Suprapubic skin (tissue), 4 donors: Measurements from ENCODE around the gene PPIF. TPM values are rescaled to one million over a fixed set of nuclear protein-coding genes. Genes with fewer than 3 reads are reported as not detected.

Source experiments
- DNase-seq, 2 donors: peaks; one replicate each; pipeline ENCODE4 v3.0.0-alpha.2; 2019; ENCODE audit warnings: low spot score in 2 of 2
- H3K27ac ChIP-seq: fragments of 200-600 bp; sonication (generic); one replicate; pipeline ENCODE4 v1.5.1; 2019
- H3K27me3 ChIP-seq: fragments of 200-600 bp; sonication (generic); one replicate; pipeline ENCODE4 v1.5.1; 2019
- H3K36me3 ChIP-seq: fragments of 200-600 bp; sonication (generic); one replicate; pipeline ENCODE4 v1.5.1; 2019
- H3K4me1 ChIP-seq: fragments of 200-600 bp; sonication (generic); one replicate; pipeline ENCODE4 v1.5.1; 2019
- H3K4me3 ChIP-seq: fragments of 200-600 bp; sonication (generic); one replicate; pipeline ENCODE4 v1.5.1; 2019; ENCODE audit warnings: mild to moderate bottlenecking
- H3K9me3 ChIP-seq: fragments of 200-600 bp; sonication (generic); one replicate; pipeline ENCODE4 v1.5.1; 2019
- EP300 ChIP-seq: sonication (generic); formaldehyde crosslinking; IDR thresholded peaks from one replicate; pipeline ENCODE4 v1.6.1; 2017; ENCODE audit warnings: antibody characterized with exemption
- POLR2A ChIP-seq, 2 donors: fragments of 450-650 bp; IDR thresholded peaks; one replicate each; pipeline ENCODE4 v1.6.1; 2017; ENCODE audit warnings: antibody characterized with exemption in 2 of 2, mild to moderate bottlenecking in 2 of 2, moderate library complexity in 2 of 2
- POLR2AphosphoS5 ChIP-seq, 3 donors: sonication (generic); formaldehyde crosslinking; IDR thresholded peaks; one replicate each; pipeline ENCODE4 v1.6.1; 2017; ENCODE audit warnings: antibody characterized with exemption in 3 of 3
- WGBS: methylation state at CpG from one replicate; pipeline ENCODE4 v1.1.5; 2018; 5-methylcytosine and 5-hydroxymethylcytosine counted together
- total RNA-seq, 4 donors: library from RNA; depleted of rRNA; stranded (reverse); fragments of >200 nt; gene quantifications; one replicate each; pipeline ENCODE4 v1.1.0, GENCODE V29; 2016
- TF ChIP-seq, protein P1 (sequence below), 2 donors: fragments of 200-600 bp in 1 of 2; fragments of 450-650 bp in 1 of 2; sonication (generic) in 1 of 2; IDR thresholded peaks; one replicate each; pipeline ENCODE4 v1.5.1; 2016 to 2019; ENCODE audit warnings: antibody characterized with exemption in 2 of 2, mild to moderate bottlenecking in 1 of 2, moderate library complexity in 1 of 2

Gene PPIF
- total RNA-seq, 4 donors from 2014 or later = 41.0 to 92.8 (median 71.1) TPM

DNA sequence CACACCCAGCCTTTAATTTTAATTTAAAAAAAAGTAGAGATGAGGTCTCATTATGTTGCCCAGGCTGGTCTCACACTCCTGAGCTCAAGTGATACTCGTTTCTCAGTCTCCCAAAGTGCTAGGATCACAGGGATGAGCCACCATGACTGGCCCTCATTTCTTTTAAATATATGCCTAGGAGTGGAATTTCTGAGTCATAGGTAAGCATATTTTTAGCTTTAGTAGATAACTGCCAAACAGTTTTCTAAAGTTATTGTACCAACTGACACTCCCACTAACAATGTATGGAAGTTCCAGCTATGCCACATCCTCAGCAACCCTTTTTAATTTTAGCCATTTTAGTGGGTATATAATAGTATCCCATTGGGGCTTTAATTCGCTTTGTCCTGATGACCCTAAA, 13.8 kb upstream of the PPIF start:
- Histone ChIP-seq H3K27ac (no peak overlapping the region), H3K9me3 (no peaks in the 10 kb centered on the region), H3K27me3 (no peaks in the 10 kb centered on the region), H3K4me1 (peaks cover 8% of the 10 kb centered on the region), H3K36me3 (no peaks in the 10 kb centered on the region), H3K4me3 (no peak overlapping the region)
- DNase-seq = no peak
- WGBS = 86% methylated on average over 2 of the region's 2 CpGs
- TF ChIP-seq POLR2A (IDR thresholded peaks at IDR 0.05) (no peak), EP300 (no peak), POLR2AphosphoS5 (IDR thresholded peaks at IDR 0.05) (no peak)
- TF ChIP-seq, protein P1, sequence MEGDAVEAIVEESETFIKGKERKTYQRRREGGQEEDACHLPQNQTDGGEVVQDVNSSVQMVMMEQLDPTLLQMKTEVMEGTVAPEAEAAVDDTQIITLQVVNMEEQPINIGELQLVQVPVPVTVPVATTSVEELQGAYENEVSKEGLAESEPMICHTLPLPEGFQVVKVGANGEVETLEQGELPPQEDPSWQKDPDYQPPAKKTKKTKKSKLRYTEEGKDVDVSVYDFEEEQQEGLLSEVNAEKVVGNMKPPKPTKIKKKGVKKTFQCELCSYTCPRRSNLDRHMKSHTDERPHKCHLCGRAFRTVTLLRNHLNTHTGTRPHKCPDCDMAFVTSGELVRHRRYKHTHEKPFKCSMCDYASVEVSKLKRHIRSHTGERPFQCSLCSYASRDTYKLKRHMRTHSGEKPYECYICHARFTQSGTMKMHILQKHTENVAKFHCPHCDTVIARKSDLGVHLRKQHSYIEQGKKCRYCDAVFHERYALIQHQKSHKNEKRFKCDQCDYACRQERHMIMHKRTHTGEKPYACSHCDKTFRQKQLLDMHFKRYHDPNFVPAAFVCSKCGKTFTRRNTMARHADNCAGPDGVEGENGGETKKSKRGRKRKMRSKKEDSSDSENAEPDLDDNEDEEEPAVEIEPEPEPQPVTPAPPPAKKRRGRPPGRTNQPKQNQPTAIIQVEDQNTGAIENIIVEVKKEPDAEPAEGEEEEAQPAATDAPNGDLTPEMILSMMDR (IDR thresholded peaks at IDR 0.05) = no peak

DNA sequence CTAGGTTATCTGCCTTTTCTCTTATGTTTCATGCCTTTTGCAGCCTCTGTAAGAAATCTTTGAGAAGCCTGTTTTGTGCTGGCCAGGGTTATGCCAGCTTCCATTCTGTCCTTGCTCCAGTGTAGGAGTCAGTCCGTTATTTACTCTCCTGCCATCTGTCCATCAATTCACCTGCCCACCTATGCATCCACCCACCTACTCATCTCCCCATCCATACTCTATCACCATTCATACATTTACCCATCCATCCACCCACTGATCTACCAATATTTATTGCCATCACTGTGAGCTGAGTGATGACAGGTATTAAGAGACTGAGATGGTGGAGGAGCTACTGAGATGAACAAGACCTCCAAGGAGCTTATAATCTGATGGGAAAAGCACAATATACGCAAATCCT, 12.7 kb upstream of the PPIF start:
- no peak overlapping the region for H3K27ac ChIP-seq
- peaks cover 8% of the 10 kb centered on the region for H3K4me1 ChIP-seq
- H3K27me3 ChIP-seq = no peaks in the 10 kb centered on the region
- H3K9me3 ChIP-seq = no peaks in the 10 kb centered on the region
- TF ChIP-seq EP300 (no peak), POLR2AphosphoS5 (IDR thresholded peaks at IDR 0.05) (no peak), POLR2A (IDR thresholded peaks at IDR 0.05) (no peak)
- TF ChIP-seq, protein P1 (IDR thresholded peaks at IDR 0.05) = no peak
- H3K4me3 ChIP-seq = no peak overlapping the region
- WGBS = 98% methylated on average over 2 of the region's 2 CpGs
- no peaks in the 10 kb centered on the region for H3K36me3 ChIP-seq
- no peak for DNase-seq

GRCh38 chr10:79335094-79335469, 12.2 kb upstream of the PPIF start:
- TF ChIP-seq, protein P1 (IDR thresholded peaks at IDR 0.05) = no peak
- TF ChIP-seq POLR2A (IDR thresholded peaks at IDR 0.05) (no peak), POLR2AphosphoS5 (IDR thresholded peaks at IDR 0.05) (no peak), EP300 (no peak)
- no peak for DNase-seq
- Histone ChIP-seq H3K4me3 (no peak overlapping the region), H3K9me3 (no peaks in the 10 kb centered on the region), H3K4me1 (peaks cover 8% of the 10 kb centered on the region), H3K27me3 (no peaks in the 10 kb centered on the region), H3K36me3 (no peaks in the 10 kb centered on the region), H3K27ac (no peak overlapping the region)
- WGBS = 97% methylated on average over 2 of the region's 2 CpGs

GRCh38 chr10:79335470-79336235, 11.6 kb upstream of the PPIF start:
- WGBS = 84% methylated on average over 13 of the region's 13 CpGs
- TF ChIP-seq POLR2AphosphoS5 (IDR thresholded peaks at IDR 0.05) = no peak
- no peak for TF ChIP-seq EP300
- TF ChIP-seq, protein P1 (IDR thresholded peaks at IDR 0.05) = no peak
- TF ChIP-seq POLR2A (IDR thresholded peaks at IDR 0.05) = no peak
- no peak overlapping the region for H3K4me3 ChIP-seq
- no peaks in the 10 kb centered on the region for H3K36me3 ChIP-seq
- H3K4me1 ChIP-seq = peaks cover 10% of the 10 kb centered on the region
- H3K9me3 ChIP-seq = no peaks in the 10 kb centered on the region
- H3K27ac ChIP-seq = no peak overlapping the region
- no peaks in the 10 kb centered on the region for H3K27me3 ChIP-seq
- DNase-seq = no peak

- Histone ChIP-seq H3K27ac (no peak overlapping the region), H3K4me1 (peaks cover 9% of the 10 kb centered on the region), H3K36me3 (no peaks in the 10 kb centered on the region), H3K27me3 (no peaks in the 10 kb centered on the region), H3K4me3 (no peak overlapping the region), H3K9me3 (no peaks in the 10 kb centered on the region)
- WGBS = 90% methylated on average over 3 of the region's 3 CpGs
- TF ChIP-seq, protein P1 (IDR thresholded peaks at IDR 0.05) = no peak
- TF ChIP-seq EP300 (no peak), POLR2AphosphoS5 (IDR thresholded peaks at IDR 0.05) (no peak), POLR2A (IDR thresholded peaks at IDR 0.05) (no peak)
- DNase-seq = no peak
Observed at GRCh38 chr10:79336276-79336675, 11.0 kb upstream of the PPIF start.
